NB4 (cell line): ENCODE results near the gene AP3S2.
A peak's percentile ranks its signal among the peaks of the same experiment; 100 is the strongest.
"Not testable (repeated sequence)": the region's sequence is repeated elsewhere in the genome, so short reads cannot be mapped to it uniquely, and the experiment has no call there.

Experiments
- DNase-seq: peaks from one replicate; pipeline ENCODE4 v3.0.0; 2010; ENCODE audit warnings: low read depth
- H3K4me3 ChIP-seq: one replicate; pipeline ENCODE4 v1.5.1; 2011; ENCODE audit warnings: mild to moderate bottlenecking, low read depth, low read length, moderate library complexity
- MAX ChIP-seq: IDR thresholded peaks from 2 replicates; pipeline ENCODE4 v1.6.1; 2011; ENCODE audit warnings: low read depth, low read length
- MYC ChIP-seq: IDR thresholded peaks from 2 replicates; pipeline ENCODE4 v1.6.1; 2011; ENCODE audit warnings: low read depth, low read length
- POLR2A ChIP-seq: IDR thresholded peaks from 2 replicates; pipeline ENCODE4 v1.6.1; 2011; ENCODE audit warnings: mild to moderate bottlenecking; ENCODE audit not compliant: insufficient read length; ENCODE audit errors: extremely low read depth
- TF ChIP-seq, protein P1 (sequence below): IDR thresholded peaks from one replicate; pipeline ENCODE4 v1.5.1; 2012; ENCODE audit warnings: low read depth, low read length

AP3S2 gene

DNA sequence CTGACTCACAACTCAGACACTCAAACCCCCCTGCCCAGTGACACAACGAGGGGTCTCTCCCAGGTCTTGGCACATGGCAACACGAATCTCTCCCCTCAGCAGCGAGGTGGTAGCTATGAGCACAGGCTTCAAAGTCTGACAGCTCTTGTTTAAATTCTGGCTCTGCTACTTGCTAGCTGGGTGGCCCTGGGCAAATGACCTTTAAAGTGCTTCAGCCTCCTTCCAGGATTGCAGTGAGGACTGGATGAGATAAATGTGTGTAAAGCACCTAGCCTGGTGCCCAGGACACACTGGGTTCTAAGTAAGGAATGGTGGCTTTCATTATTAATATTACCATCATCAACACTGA is 56.0 kb downstream of the AP3S2 start:
- H3K4me3 ChIP-seq: no peak overlapping the region
- TF ChIP-seq, protein P1, sequence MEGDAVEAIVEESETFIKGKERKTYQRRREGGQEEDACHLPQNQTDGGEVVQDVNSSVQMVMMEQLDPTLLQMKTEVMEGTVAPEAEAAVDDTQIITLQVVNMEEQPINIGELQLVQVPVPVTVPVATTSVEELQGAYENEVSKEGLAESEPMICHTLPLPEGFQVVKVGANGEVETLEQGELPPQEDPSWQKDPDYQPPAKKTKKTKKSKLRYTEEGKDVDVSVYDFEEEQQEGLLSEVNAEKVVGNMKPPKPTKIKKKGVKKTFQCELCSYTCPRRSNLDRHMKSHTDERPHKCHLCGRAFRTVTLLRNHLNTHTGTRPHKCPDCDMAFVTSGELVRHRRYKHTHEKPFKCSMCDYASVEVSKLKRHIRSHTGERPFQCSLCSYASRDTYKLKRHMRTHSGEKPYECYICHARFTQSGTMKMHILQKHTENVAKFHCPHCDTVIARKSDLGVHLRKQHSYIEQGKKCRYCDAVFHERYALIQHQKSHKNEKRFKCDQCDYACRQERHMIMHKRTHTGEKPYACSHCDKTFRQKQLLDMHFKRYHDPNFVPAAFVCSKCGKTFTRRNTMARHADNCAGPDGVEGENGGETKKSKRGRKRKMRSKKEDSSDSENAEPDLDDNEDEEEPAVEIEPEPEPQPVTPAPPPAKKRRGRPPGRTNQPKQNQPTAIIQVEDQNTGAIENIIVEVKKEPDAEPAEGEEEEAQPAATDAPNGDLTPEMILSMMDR: no peak
- no peak for TF ChIP-seq MYC
- DNase-seq: no peak

DNA sequence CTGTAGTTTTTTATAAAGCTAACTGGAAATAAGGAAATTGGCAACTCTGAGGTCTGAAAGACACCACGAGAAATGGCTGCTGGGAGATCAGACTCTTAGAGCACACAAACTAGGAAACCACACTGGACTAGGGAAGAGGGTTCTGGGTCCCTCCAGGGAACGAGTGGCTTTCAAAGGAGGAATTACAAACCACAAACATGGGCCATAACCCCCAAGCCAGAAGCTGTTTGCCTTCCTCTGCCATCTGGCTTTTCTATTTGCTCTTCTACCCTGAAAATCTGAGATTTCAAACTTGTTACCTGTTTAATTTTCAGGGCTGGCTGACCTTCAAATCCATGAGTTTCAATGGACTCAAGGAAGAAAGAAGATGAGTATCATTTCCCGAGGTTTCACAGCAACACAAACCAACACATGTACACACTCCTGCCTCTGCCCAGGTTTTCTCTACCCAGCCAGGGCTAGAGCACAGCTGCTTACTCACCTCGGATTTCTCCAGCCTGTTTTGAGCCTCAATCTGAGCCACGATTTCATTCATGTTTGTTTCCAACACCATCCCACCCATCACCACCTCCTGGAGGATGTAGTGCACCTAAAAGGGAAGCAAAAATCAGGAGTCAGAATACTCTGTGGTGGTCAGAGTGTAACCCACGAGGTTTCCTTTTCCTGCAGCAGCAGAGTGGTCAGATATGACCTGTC is 56.5 kb downstream of the AP3S2 start:
- TF ChIP-seq MYC (no peak), POLR2A (no peak), MAX (no peak)
- TF ChIP-seq, protein P1: no peak
- no peak overlapping the region for H3K4me3 ChIP-seq
- peak; percentile 88 for DNase-seq

DNA sequence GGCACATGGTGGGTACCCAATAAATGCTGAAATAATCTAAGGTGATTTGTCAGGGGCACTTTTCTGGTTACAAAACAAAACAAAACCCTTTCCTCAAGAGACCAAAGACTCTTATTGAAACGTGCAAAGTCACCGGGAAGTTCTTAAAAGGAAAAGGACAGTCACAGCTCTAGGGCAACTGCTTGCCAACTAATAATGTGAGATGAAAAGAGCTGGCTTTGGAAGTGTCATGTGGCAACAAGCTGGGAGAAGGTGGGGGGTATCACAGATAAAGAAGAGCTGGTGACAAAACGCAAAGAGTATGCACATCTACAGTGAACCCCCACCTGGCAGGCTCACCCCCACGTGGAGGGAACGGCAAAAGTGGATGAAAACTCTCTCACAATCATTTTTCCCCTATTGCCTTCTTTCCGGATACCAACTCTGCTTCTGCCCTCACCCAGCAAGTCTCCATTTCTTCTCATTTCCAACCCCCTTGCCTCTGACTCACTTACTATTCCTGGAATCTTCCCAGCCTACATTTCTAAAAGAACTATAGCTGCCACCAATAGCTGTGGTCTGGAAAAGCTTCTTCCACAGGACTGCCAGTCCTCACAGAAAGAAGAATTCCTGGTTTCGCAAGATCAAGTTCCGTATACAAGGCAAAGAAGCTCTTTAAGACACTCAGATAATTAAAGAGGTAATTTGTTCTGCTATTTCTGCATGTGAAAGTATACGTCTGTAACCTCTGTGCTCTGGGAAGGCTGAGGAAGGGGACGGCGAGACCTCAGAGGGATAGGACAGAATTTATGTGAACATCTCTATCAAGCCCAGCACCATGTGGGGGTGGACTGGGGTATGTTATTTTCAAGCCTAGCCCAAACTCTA is 57.3 kb downstream of the AP3S2 start:
- DNase-seq: no peak
- TF ChIP-seq MYC (no peak), POLR2A (no peak), MAX (no peak)
- TF ChIP-seq, protein P1: no peak
- H3K4me3 ChIP-seq: no peak overlapping the region

- no peak overlapping the region for H3K4me3 ChIP-seq
- no peak for DNase-seq
- TF ChIP-seq, protein P1: no peak
- no peak for TF ChIP-seq MAX
- no peak for TF ChIP-seq MYC
Observed at GRCh38 chr15:89835176-89835564, 58.6 kb downstream of the AP3S2 start.

DNA sequence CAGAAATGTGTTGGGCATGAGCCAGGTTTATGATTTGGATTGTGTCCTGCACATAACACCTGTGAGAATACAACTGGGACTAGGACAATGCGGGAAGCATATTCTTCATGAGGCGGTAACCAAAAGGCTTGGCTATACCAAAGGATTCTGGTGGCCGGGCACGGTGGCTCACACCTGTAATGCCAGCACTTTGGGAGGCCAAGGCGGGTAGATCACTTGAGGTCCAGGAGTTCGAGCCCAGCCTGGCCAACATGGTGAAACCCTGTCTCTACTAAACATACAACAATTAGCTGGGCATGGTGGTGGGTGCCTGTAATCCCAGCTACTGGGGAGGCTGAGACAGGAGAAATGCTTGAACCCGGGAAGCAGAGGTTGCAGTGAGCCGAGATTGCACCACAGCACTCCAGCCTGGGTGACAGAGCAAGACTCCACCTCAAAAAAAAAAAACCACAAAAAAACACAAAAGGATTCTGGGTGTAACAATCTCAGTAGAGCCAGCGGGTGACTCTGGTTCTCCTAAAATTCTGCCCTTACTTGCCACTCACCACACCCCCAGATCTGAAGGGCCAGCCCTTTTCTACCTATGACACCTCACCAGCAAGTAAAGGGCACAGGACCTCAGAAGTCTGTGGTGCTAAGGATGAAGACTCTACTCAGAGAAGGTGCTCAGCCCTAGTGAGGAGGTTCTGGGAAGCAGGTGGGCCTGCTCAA is 59.2 kb downstream of the AP3S2 start:
- DNase-seq, H3K4me3 ChIP-seq: not testable (repeated sequence)

- no peak for DNase-seq
- TF ChIP-seq MYC: no peak
- TF ChIP-seq MAX: no peak
- TF ChIP-seq, protein P1: no peak
- no peak for TF ChIP-seq POLR2A
- no peak overlapping the region for H3K4me3 ChIP-seq
Observed at GRCh38 chr15:89833966-89834365, 59.8 kb downstream of the AP3S2 start.
